Lower leg skin (tissue), 3 donors: ENCODE results near the gene OR4N2.
"Not testable (repeated sequence)": the region's sequence is repeated elsewhere in the genome, so short reads cannot be mapped to it uniquely, and the experiment has no call there.

Experiments used
- CTCF ChIP-seq, 3 donors: fragments of 450-650 bp; IDR thresholded peaks; one replicate each; pipeline ENCODE4 v1.5.1; 2016; ENCODE audit warnings: antibody characterized with exemption in 3 of 3, mild to moderate bottlenecking in 3 of 3, moderate library complexity in 2 of 3
- POLR2A ChIP-seq, 2 donors: fragments of 450-650 bp; IDR thresholded peaks; one replicate each; pipeline ENCODE4 v1.6.1; 2016 to 2017; ENCODE audit warnings: antibody characterized with exemption in 2 of 2, mild to moderate bottlenecking in 1 of 2, moderate library complexity in 1 of 2

- not testable (repeated sequence) for TF ChIP-seq CTCF, POLR2A (IDR thresholded peaks at IDR 0.05)
Measured at GRCh38 chr14:19813171-19813920, 9.8 kb downstream of the OR4N2 start.
